CD14-positive monocyte (primary cell): ENCODE measurements around the gene SPATA33. TPM values are rescaled to one million over a fixed set of nuclear protein-coding genes. Genes with fewer than 3 reads are reported as not detected.

Experiments used
- DNase-seq, 3 donors: peaks; one replicate each; pipeline ENCODE4 v3.0.0-alpha.2; 2011 to 2022
- H2AFZ ChIP-seq: 2 replicates; pipeline ENCODE4 v1.6.0; 2012; ENCODE audit warnings: mild to moderate bottlenecking, low read depth, low read length, inconsistent platforms; ENCODE audit not compliant: insufficient read depth, poor library complexity, severe bottlenecking
- H3K27ac ChIP-seq, 2 donors: 1 replicate in 1 of 2; 2 replicates in 1 of 2; pipeline ENCODE4 v1.5.1; 2012 to 2013; ENCODE audit warnings: low read length in 2 of 2, control low read depth in 1 of 2, inconsistent platforms in 1 of 2, low read depth in 1 of 2, mild to moderate bottlenecking in 1 of 2
- H3K27me3 ChIP-seq, 2 donors: one replicate each; pipeline versions ENCODE4 v1.6.0 to v1.6.1; 2011 to 2013; ENCODE audit warnings: low read length in 2 of 2; ENCODE audit not compliant: control insufficient read depth in 2 of 2, insufficient read depth in 2 of 2
- H3K36me3 ChIP-seq, 2 donors: replicated peaks in 1 of 2; 1 replicate in 1 of 2; 2 replicates in 1 of 2; pipeline versions ENCODE4 v1.5.1 to v1.6.1; 2012 to 2013; ENCODE audit warnings: low read length in 2 of 2, control low read depth in 1 of 2, inconsistent platforms in 1 of 2, mild to moderate bottlenecking in 1 of 2; ENCODE audit not compliant: insufficient read depth in 2 of 2, control insufficient read depth in 1 of 2
- H3K4me1 ChIP-seq, 2 donors: 1 replicate in 1 of 2; 2 replicates in 1 of 2; pipeline versions ENCODE4 v1.5.1 to v1.6.1; 2012 to 2013; ENCODE audit warnings: low read length in 2 of 2, control low read depth in 1 of 2, inconsistent platforms in 1 of 2, mild to moderate bottlenecking in 1 of 2, moderate library complexity in 1 of 2; ENCODE audit not compliant: insufficient read depth in 2 of 2, control insufficient read depth in 1 of 2
- H3K4me2 ChIP-seq: replicated peaks from 2 replicates; pipeline ENCODE3; 2012; ENCODE audit warnings: low read length, moderate library complexity, mild to moderate bottlenecking; ENCODE audit not compliant: poor library complexity, severe bottlenecking; ENCODE audit errors: extremely low read depth
- H3K4me3 ChIP-seq, 3 experiments: fragments of 200-600 bp in 1 of 3; sonication (generic) in 1 of 3; replicated peaks in 1 of 3; 1 replicate in 2 of 3; 2 replicates in 1 of 3; pipeline ENCODE4 v1.5.1; 2011 to 2013; ENCODE audit warnings: low read length in 3 of 3, mild to moderate bottlenecking in 3 of 3, control low read depth in 2 of 3, low read depth in 2 of 3, inconsistent platforms in 1 of 3, moderate library complexity in 1 of 3
- H3K79me2 ChIP-seq: 2 replicates; pipeline ENCODE4 v1.6.0; 2012; ENCODE audit warnings: mild to moderate bottlenecking, control low read depth, inconsistent platforms, low read length, moderate library complexity; ENCODE audit not compliant: insufficient read depth
- H3K9ac ChIP-seq: 2 replicates; pipeline ENCODE4 v1.6.0; 2017; ENCODE audit warnings: low read length, mild to moderate bottlenecking; ENCODE audit not compliant: insufficient read depth, poor library complexity, severe bottlenecking
- H3K9me3 ChIP-seq, 2 donors: replicated peaks in 1 of 2; 1 replicate in 1 of 2; 2 replicates in 1 of 2; pipeline versions ENCODE4 v1.5.1 to v1.6.1; 2012 to 2013; ENCODE audit warnings: low read length in 2 of 2, control low read depth in 1 of 2; ENCODE audit not compliant: control insufficient read depth in 1 of 2, insufficient read depth in 1 of 2
- H4K20me1 ChIP-seq: 2 replicates; pipeline ENCODE4 v1.6.0; 2012; ENCODE audit warnings: mild to moderate bottlenecking, low read length, control low read depth, moderate library complexity; ENCODE audit not compliant: insufficient read depth
- H3K27ac Mint-ChIP-seq, 7 donors: one replicate each; pipeline ENCODE4 v1.8.0; 2020; ENCODE audit warnings: mild to moderate bottlenecking in 7 of 7, mixed read lengths in 7 of 7, moderate library complexity in 6 of 7, inconsistent platforms in 2 of 7
- H3K27me3 Mint-ChIP-seq, 3 donors: one replicate each; pipeline ENCODE4 v1.8.0; 2021 to 2022; ENCODE audit warnings: low read depth in 3 of 3, mild to moderate bottlenecking in 3 of 3, mixed read lengths in 3 of 3, moderate library complexity in 3 of 3, inconsistent platforms in 1 of 3
- H3K36me3 Mint-ChIP-seq, 2 donors: one replicate each; pipeline ENCODE4 v1.8.0; 2020; ENCODE audit warnings: mixed read lengths in 2 of 2, inconsistent platforms in 1 of 2, mild to moderate bottlenecking in 1 of 2
- H3K4me1 Mint-ChIP-seq: one replicate; pipeline ENCODE4 v1.8.0; 2020; ENCODE audit warnings: mild to moderate bottlenecking, mixed read lengths
- H3K4me3 Mint-ChIP-seq, 2 donors: one replicate each; pipeline ENCODE4 v1.8.0; 2020; ENCODE audit warnings: mild to moderate bottlenecking in 2 of 2, mixed read lengths in 2 of 2, moderate library complexity in 1 of 2
- H3K9me3 Mint-ChIP-seq, 7 donors: one replicate each; pipeline ENCODE4 v1.8.0; 2020 to 2022; ENCODE audit warnings: mixed read lengths in 7 of 7, mild to moderate bottlenecking in 6 of 7, moderate library complexity in 6 of 7, inconsistent platforms in 2 of 7
- WGBS: methylation state at CpG from one replicate; pipeline ENCODE4 v1.1.5; 2013; ENCODE audit warnings: missing lambda C conversion rate; ENCODE audit not compliant: insufficient coverage; 5-methylcytosine and 5-hydroxymethylcytosine counted together
- intact Hi-C, 2 donors: fragments of 100-400 bp; cut with micrococcal nuclease; formaldehyde crosslinking; loops; one replicate each; pipeline versions ENCODE4 v1.15.0 to v1.15.1; 2023
- polyA plus RNA-seq, 3 donors: library from polyadenylated mRNA; depleted of rRNA in 1 of 3; unstranded in 2 of 3; stranded (reverse) in 1 of 3; fragments of 300-500 nt in 2 of 3; fragments of >200 nt in 1 of 3; fragmentation: Illumina TruSeq in 2 of 3; gene quantifications; 1 replicate in 2 of 3; 2 replicates in 1 of 3; pipeline ENCODE4 v1.2.3, GENCODE V29; 2012 to 2021
- TF ChIP-seq, protein P1 (sequence below): fragments of 200-600 bp; IDR thresholded peaks from one replicate; pipeline ENCODE4 v1.8.0; 2022; ENCODE audit warnings: antibody characterized with exemption, mild to moderate bottlenecking

Gene SPATA33
- polyA plus RNA-seq, 3 donors = 1.4 to 3.5 (median 1.8) TPM

DNA sequence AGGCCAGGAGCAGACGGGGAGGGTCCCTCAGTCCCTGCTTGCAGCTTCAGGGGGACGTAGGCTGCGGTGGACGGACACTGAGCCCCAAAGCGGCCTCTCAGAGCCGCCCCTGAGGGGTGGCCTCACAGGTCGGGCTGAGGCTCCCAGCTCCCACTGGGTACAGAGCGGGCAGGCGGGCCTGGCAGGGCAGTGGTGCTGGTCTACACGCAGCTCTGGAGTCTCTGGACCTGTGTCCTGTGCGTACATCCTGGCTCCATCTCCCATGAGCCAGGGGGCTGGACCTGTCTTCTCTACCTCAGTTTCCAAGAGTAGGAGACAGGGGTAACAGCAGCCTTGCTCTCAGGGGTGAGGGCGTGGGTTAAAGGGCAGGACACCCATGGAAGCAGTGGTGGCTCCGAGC, 42.5 kb upstream of the SPATA33 start:
- no peak overlapping the region for H3K4me3 Mint-ChIP-seq
- Histone ChIP-seq H2AFZ (no peak overlapping the region), H3K27ac (no peak overlapping the region), H3K4me2 (no peak overlapping the region), H3K79me2 (no peaks in the 10 kb centered on the region), H3K36me3 (no peaks in the 10 kb centered on the region), H3K9me3 (no peaks in the 10 kb centered on the region), H4K20me1 (no peaks in the 10 kb centered on the region), H3K27me3 (no peaks in the 10 kb centered on the region), H3K4me1 (no peaks in the 10 kb centered on the region), H3K9ac (no peak overlapping the region), H3K4me3 (no peak overlapping the region)
- H3K27me3 Mint-ChIP-seq = peaks cover 6 to 15% (median 6%) of the 10 kb centered on the region in 3 donors
- DNase-seq = no peak
- no peaks in the 10 kb centered on the region for H3K36me3 Mint-ChIP-seq
- H3K9me3 Mint-ChIP-seq = peaks cover 0 to 5% (median 0%) of the 10 kb centered on the region in 7 donors
- H3K27ac Mint-ChIP-seq = no peak overlapping the region
- TF ChIP-seq, protein P1, sequence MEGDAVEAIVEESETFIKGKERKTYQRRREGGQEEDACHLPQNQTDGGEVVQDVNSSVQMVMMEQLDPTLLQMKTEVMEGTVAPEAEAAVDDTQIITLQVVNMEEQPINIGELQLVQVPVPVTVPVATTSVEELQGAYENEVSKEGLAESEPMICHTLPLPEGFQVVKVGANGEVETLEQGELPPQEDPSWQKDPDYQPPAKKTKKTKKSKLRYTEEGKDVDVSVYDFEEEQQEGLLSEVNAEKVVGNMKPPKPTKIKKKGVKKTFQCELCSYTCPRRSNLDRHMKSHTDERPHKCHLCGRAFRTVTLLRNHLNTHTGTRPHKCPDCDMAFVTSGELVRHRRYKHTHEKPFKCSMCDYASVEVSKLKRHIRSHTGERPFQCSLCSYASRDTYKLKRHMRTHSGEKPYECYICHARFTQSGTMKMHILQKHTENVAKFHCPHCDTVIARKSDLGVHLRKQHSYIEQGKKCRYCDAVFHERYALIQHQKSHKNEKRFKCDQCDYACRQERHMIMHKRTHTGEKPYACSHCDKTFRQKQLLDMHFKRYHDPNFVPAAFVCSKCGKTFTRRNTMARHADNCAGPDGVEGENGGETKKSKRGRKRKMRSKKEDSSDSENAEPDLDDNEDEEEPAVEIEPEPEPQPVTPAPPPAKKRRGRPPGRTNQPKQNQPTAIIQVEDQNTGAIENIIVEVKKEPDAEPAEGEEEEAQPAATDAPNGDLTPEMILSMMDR = no peak
- WGBS = 91% methylated on average over 12 of the region's 13 CpGs
- intact Hi-C loops = no loop called here
- H3K4me1 Mint-ChIP-seq = no peaks in the 10 kb centered on the region

DNA sequence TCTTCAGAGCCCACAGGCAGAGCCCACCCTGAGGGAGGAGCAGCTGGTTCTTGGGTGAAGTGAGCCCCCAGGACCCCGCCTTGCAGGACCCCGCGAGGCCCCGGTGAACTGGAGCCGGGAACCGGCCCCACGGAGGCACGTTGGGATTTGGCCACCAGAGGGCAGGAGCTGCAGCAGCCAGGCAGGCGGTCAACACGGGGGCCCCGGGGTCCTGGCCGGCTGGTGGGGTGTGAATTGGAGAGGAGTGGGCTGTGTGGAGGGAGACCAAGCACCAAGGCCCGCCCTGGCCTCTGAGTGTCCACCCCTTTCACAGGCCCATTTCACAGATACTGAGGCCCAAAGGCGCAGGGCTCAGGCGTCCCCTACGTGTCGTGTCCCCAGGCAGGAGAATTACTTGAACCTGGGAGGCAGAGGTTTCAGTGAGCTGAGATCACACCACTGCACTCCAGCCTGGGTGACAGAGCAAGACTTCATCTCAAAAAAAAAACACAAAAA, 42.0 kb upstream of the SPATA33 start:
- Mint-ChIP-seq H3K9me3 (peaks cover 0 to 5% (median 0%) of the 10 kb centered on the region in 7 donors), H3K27ac (no peak overlapping the region), H3K4me1 (no peaks in the 10 kb centered on the region), H3K27me3 (peaks cover 6 to 15% (median 7%) of the 10 kb centered on the region in 3 donors), H3K36me3 (no peaks in the 10 kb centered on the region), H3K4me3 (no peak overlapping the region)
- no peak overlapping the region for H3K4me3 ChIP-seq
- no peak overlapping the region for H3K4me2 ChIP-seq
- peak in 2 of 3 donors; percentile 18 to 29 for DNase-seq
- H3K9ac ChIP-seq = no peak overlapping the region
- no peaks in the 10 kb centered on the region for H3K36me3 ChIP-seq
- no peak overlapping the region for H2AFZ ChIP-seq
- TF ChIP-seq, protein P1 = peak; percentile 30
- H3K27ac ChIP-seq = no peak overlapping the region
- no peaks in the 10 kb centered on the region for H3K79me2 ChIP-seq
- no peaks in the 10 kb centered on the region for H3K27me3 ChIP-seq
- H3K9me3 ChIP-seq = no peaks in the 10 kb centered on the region
- H4K20me1 ChIP-seq = no peaks in the 10 kb centered on the region
- intact Hi-C loops = no loop called here
- WGBS = 44% methylated on average over 12 of the region's 17 CpGs
- H3K4me1 ChIP-seq = no peaks in the 10 kb centered on the region
